ENCODE results near the gene ACAD11. TPM values are rescaled to one million over a fixed set of nuclear protein-coding genes. Genes with fewer than 3 reads are reported as not detected.

Gene ACAD11, protein sequence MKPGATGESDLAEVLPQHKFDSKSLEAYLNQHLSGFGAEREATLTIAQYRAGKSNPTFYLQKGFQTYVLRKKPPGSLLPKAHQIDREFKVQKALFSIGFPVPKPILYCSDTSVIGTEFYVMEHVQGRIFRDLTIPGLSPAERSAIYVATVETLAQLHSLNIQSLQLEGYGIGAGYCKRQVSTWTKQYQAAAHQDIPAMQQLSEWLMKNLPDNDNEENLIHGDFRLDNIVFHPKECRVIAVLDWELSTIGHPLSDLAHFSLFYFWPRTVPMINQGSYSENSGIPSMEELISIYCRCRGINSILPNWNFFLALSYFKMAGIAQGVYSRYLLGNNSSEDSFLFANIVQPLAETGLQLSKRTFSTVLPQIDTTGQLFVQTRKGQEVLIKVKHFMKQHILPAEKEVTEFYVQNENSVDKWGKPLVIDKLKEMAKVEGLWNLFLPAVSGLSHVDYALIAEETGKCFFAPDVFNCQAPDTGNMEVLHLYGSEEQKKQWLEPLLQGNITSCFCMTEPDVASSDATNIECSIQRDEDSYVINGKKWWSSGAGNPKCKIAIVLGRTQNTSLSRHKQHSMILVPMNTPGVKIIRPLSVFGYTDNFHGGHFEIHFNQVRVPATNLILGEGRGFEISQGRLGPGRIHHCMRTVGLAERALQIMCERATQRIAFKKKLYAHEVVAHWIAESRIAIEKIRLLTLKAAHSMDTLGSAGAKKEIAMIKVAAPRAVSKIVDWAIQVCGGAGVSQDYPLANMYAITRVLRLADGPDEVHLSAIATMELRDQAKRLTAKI
- total RNA-seq = 26.5 TPM

DNA sequence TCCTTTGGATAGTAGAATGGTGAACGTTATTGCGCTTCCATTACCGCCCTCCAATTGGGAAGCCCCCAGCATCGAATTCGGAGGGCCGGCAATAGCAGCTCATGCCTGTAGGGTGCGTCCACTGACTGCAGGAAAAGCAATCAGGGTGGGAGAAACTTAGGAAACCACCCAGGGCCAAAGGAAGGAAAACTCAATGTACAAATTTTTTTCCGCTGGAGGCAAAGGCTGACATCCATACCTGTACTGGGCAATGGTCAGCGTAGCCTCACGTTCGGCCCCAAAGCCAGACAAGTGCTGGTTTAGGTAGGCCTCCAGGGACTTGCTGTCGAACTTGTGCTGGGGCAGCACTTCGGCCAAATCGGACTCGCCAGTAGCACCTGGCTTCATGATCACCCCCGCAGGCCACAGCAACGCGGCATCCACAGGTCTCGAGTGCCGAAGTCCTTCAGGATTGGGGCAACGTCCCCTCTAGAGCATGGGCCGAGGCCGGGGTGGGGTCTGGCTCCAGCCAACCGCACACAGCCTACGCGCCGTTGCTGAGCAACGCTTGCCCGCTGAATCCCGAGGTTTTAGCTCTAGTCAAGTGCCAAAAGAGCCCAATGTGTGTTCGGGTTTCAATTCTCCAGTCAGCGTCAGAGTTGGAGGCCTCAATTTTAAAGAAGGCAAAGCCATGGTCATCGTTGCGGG lies at the start of gene ACAD11:
ACAD11 (minus strand) TSS at position 445 of the 687 bp plus-strand sequence; CDS start at position 387, 58 bp downstream.
- H3K4me3 ChIP-seq = peak within 1 kb of the TSS; percentile 73 to 88
- H3K4me1 ChIP-seq = peaks cover 34% of the 10 kb centered on the region
- no peaks in the 10 kb centered on the region for H3K9me3 ChIP-seq
- no peaks in the 10 kb centered on the region for H3K36me3 ChIP-seq
- TF ChIP-seq POLR2A (IDR thresholded peaks at IDR 0.05) (peak in 1 of 2 donors; percentile 43), POLR2AphosphoS5 (IDR thresholded peaks at IDR 0.05; ENCODE audit: insufficient read depth in 1 of 2, low read depth in 1 of 2) (peak in 1 of 2 donors; percentile 76)
- TF ChIP-seq, protein P1, sequence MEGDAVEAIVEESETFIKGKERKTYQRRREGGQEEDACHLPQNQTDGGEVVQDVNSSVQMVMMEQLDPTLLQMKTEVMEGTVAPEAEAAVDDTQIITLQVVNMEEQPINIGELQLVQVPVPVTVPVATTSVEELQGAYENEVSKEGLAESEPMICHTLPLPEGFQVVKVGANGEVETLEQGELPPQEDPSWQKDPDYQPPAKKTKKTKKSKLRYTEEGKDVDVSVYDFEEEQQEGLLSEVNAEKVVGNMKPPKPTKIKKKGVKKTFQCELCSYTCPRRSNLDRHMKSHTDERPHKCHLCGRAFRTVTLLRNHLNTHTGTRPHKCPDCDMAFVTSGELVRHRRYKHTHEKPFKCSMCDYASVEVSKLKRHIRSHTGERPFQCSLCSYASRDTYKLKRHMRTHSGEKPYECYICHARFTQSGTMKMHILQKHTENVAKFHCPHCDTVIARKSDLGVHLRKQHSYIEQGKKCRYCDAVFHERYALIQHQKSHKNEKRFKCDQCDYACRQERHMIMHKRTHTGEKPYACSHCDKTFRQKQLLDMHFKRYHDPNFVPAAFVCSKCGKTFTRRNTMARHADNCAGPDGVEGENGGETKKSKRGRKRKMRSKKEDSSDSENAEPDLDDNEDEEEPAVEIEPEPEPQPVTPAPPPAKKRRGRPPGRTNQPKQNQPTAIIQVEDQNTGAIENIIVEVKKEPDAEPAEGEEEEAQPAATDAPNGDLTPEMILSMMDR (IDR thresholded peaks at IDR 0.05) = peak in 2 of 3 experiments; percentile 36 to 64
- intact Hi-C loops (cut with DNase I) = loop anchor here (5.0 kb wide), 1 partner anchor 1593 kb away; the partner anchor contains the start of gene RYK
- no peaks in the 10 kb centered on the region for H3K27me3 ChIP-seq
- peak within 1 kb of the TSS; percentile 80 for H3K27ac ChIP-seq
- DNase-seq (ENCODE audit: extremely low spot score in 2 of 2) = peak in 1 of 2 donors; percentile 91

DNA sequence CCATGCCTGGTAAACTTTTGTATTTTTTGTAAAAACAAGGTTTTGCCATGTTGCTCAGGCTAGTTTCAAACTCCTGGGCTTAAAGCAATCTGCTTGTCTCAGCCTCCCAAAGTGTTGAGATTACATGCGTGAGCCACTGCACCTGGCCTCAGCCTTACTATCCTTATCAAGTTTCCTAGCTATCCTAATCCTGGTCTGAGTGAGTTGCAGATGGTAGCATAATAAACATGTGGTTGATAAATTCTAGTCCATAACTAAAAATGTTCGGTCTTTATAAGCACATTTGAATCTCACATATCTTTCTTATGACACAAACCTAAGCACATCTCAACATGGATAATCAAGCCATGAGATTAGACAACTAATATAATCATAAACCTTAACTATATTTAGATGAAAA lies 44.1 kb upstream of the ACAD11 start:
- H3K36me3 ChIP-seq = peaks cover 0 to 84% of the 10 kb centered on the region in 2 donors
- intact Hi-C loops (cut with DNase I) = no loop called here

DNA sequence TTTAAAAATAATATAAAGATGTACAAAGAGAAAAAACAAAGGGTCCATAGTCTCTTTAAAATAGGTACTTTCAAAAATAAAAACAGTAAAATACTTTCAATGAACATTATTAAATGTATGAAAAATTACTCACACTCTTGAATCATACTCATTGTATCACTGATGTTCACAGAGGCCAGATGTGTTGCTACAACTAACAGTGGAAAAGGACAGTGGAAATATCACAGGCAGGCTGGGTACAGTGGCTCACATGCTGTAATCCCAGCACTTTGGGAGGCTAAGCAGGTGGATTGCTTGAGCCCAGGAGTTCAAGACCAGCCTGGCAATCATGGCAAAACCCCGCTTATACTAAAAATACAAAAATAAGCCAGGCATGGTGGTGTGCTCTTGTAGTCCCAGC lies 35.8 kb upstream of the ACAD11 start:
- H3K36me3 ChIP-seq = peaks cover 0 to 77% of the 10 kb centered on the region in 2 donors
- TF ChIP-seq POLR2AphosphoS5 (IDR thresholded peaks at IDR 0.05; ENCODE audit: insufficient read depth in 1 of 2, low read depth in 1 of 2) (no peak), POLR2A (IDR thresholded peaks at IDR 0.05) (no peak)
- TF ChIP-seq, protein P1 (IDR thresholded peaks at IDR 0.05) = no peak
- no peaks in the 10 kb centered on the region for H3K9me3 ChIP-seq
- no peaks in the 10 kb centered on the region for H3K4me1 ChIP-seq
- intact Hi-C loops (cut with DNase I) = no loop called here
- no peak overlapping the region for H3K4me3 ChIP-seq
- H3K27me3 ChIP-seq = no peaks in the 10 kb centered on the region
- no peak for DNase-seq (ENCODE audit: extremely low spot score in 2 of 2)
- no peak overlapping the region for H3K27ac ChIP-seq

More for the DNA sequence above, 44.1 kb upstream of the ACAD11 start:
- no peak for DNase-seq (ENCODE audit: extremely low spot score in 2 of 2)
- no peak overlapping the region for H3K4me3 ChIP-seq
- no peak overlapping the region for H3K27ac ChIP-seq
- no peaks in the 10 kb centered on the region for H3K4me1 ChIP-seq
- no peaks in the 10 kb centered on the region for H3K9me3 ChIP-seq
- H3K27me3 ChIP-seq = no peaks in the 10 kb centered on the region
- no peak for TF ChIP-seq POLR2AphosphoS5 (IDR thresholded peaks at IDR 0.05; ENCODE audit: insufficient read depth in 1 of 2, low read depth in 1 of 2)
- TF ChIP-seq POLR2A (IDR thresholded peaks at IDR 0.05) = no peak
- TF ChIP-seq, protein P1 (IDR thresholded peaks at IDR 0.05) = no peak

DNA sequence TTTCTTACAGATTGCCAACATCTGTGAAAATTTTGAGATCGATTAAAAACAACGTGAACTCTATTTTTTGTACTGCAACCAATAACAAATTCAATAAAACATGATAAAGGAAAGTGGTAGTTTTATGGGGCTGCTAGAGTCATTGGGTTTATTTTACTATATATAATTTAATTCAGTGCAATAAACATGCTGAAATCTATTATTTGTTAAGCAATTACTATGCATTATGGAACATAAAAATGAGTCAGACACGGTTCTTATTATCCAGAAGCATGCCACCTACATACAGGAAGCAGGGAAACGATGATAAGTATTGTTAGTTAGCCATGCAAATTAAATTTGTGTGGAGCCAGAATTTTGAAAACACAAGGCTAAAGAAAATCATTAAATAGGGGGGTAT lies 35.4 kb upstream of the ACAD11 start:
- H3K27ac ChIP-seq = no peak overlapping the region
- no peak overlapping the region for H3K4me3 ChIP-seq
- H3K27me3 ChIP-seq = no peaks in the 10 kb centered on the region
- no peaks in the 10 kb centered on the region for H3K9me3 ChIP-seq
- H3K4me1 ChIP-seq = no peaks in the 10 kb centered on the region
- peaks cover 0 to 78% of the 10 kb centered on the region in 2 donors for H3K36me3 ChIP-seq
- TF ChIP-seq POLR2AphosphoS5 (IDR thresholded peaks at IDR 0.05; ENCODE audit: insufficient read depth in 1 of 2, low read depth in 1 of 2) (no peak), POLR2A (IDR thresholded peaks at IDR 0.05) (no peak)
- TF ChIP-seq, protein P1 (IDR thresholded peaks at IDR 0.05) = no peak
- DNase-seq (ENCODE audit: extremely low spot score in 2 of 2) = no peak
- intact Hi-C loops (cut with DNase I) = no loop called here
